ENCODE results near the gene HCN3. TPM values are rescaled to one million over a fixed set of nuclear protein-coding genes. Genes with fewer than 3 reads are reported as not detected.

HCN3 gene
- total and polyA plus RNA-seq, 3 experiments from 2014 or later = 0.18 to 3.7 (median 3.2) TPM

DNA sequence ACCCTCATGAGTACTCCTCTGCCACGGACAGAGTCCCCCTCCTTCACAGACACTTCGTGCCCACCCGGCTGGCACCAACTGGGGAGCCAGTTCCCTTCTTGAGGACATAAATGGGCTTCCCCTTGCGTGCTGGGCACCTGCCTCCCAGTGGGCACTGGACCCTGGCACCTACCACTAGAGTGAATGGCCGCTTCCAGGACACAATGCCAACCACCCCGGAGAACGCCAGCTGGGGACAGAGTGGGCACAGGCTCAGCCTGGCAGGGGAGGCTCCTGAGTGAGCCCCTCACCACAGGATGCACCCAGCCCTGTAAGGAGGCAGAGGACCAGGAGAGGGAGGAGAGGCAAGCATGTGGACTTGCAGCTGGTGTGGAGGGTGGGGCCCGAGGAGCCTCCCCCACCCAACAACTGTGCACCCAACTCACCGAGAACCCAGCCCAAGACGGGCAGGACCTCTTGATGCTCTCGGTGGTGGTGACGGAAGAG lies 23.0 kb upstream of the HCN3 start:
- H3K36me3 Mint-ChIP-seq = peaks cover 6 to 26% (median 8%) of the 10 kb centered on the region in 3 donors
- POLR2A ChIA-PET = interaction anchor here (0.6 kb wide), 1 partner anchor 62 kb away, joined by 6 read pairs; no protein-coding TSS in a partner anchor

DNA sequence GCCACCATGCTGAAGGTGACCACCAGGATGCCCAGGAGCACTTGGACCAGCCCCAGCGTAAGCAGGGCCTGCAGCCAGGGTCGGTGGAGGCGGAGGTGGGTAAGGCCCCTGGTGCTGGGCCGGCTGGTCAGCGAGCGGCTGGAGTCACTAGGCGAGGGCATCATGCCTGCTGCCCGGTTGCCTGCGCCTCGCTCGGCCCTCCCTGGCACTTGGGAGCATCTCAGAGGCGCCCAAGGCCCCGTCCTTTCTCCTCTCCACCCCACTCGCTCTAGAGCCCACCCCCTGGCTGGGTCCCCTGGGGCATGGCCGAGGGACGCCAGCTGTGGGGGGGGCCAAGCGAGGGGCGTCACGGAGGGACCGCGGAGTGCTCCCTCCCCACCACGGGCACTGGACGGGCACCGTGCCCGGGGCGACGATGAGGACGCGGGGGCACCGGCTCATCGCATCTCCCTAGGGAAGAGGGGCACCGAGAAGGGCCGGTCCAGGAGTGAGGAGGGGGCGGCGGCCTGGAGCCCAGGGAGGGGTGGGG lies 22.5 kb upstream of the HCN3 start:
- Mint-ChIP-seq H3K4me3 (peak overlapping the region in 6 of 7 donors; percentile 75 to 91 (median 82)), H3K4me1 (peaks cover 26 to 39% (median 38%) of the 10 kb centered on the region in 3 donors), H3K27ac (peak overlapping the region in 4 of 8 donors; percentile 38 to 70 (median 54)), H3K9me3 (no peaks in the 10 kb centered on the region), H3K27me3 (no peaks in the 10 kb centered on the region), H3K36me3 (peaks cover 6 to 28% (median 8%) of the 10 kb centered on the region in 3 donors)
- peaks cover 11% of the 10 kb centered on the region for H3K36me3 ChIP-seq (ENCODE audit: insufficient read depth, low read length)
- no peak for DNase-seq
- H3K4me1 ChIP-seq (ENCODE audit: insufficient read depth, low read length) = peaks cover 7% of the 10 kb centered on the region
- H3K4me3 ChIP-seq (ENCODE audit: low read length) = peak overlapping the region; percentile 49
- ChIA-PET POLR2A (interaction anchor here (0.6 kb wide), 1 partner anchor 62 kb away, joined by 6 read pairs; no protein-coding TSS in a partner anchor), CTCF (interaction anchor here (1.0 kb wide), 1 partner anchor 48 kb away, joined by 4 read pairs; the partner anchor contains the start of gene THBS3)
- H3K27ac ChIP-seq (ENCODE audit: low read depth, low read length) = no peak overlapping the region
- H3K27me3 ChIP-seq (ENCODE audit: insufficient read depth, low read length, poor library complexity, severe bottlenecking) = no peaks in the 10 kb centered on the region
- no peaks in the 10 kb centered on the region for H3K9me3 ChIP-seq (ENCODE audit: low read length)

More for the DNA sequence above, 23.0 kb upstream of the HCN3 start:
- Histone ChIP-seq H3K27me3 (ENCODE audit: insufficient read depth, low read length, poor library complexity, severe bottlenecking) (no peaks in the 10 kb centered on the region), H3K36me3 (ENCODE audit: insufficient read depth, low read length) (peaks cover 11% of the 10 kb centered on the region), H3K4me1 (ENCODE audit: insufficient read depth, low read length) (peaks cover 7% of the 10 kb centered on the region), H3K27ac (ENCODE audit: low read depth, low read length) (peak overlapping the region; percentile 51), H3K9me3 (ENCODE audit: low read length) (no peaks in the 10 kb centered on the region), H3K4me3 (ENCODE audit: low read length) (no peak overlapping the region)
- Mint-ChIP-seq H3K4me3 (peak overlapping the region; percentile 44 to 91 (median 77)), H3K27me3 (no peaks in the 10 kb centered on the region), H3K27ac (peak overlapping the region in 6 of 8 donors; percentile 38 to 80 (median 70)), H3K4me1 (peaks cover 26 to 39% (median 38%) of the 10 kb centered on the region in 3 donors), H3K9me3 (no peaks in the 10 kb centered on the region)
- CTCF ChIA-PET = interaction anchor here (7.1 kb wide), 1 partner anchor 6 kb away, joined by 79 read pairs; the partner anchor contains the start of gene SCAMP3
- DNase-seq = no peak

DNA sequence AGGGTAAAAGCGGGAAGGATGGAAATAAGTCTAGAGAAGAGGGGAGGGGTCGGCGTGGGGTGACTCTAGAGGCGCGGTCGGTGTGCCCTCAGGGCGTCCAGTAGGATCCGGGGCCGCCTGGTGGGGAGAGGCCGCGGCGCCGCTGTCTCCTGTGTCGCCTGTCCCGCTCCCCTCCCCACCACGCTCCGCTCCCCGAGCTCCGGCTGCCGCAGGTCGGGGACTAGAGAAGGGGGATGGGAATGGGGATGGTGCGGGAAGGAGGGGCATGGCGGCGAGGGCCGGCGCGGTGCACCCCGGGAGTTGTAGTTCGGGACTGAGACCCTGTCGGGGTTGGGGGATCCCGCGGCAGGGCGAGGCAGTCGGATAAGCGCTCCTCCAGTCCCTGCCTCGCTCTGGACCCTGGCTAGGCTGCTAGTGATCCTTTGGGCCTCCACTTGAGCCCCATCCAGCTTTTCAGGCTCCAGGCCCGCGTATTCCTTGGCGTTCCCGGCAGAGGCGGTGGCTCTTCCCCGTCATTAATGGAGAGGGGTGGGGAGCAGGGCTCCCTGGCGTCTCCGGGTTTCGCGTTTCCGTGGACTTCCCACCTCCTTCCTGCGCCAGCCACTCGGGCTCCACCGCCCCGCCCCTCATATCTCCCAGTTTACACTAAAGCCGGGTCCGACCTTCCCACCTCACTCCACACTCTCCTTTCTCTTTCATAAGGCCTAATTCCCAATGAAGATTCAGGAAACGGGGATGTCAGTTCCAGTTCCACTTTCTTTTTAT lies 21.8 kb upstream of the HCN3 start, which contains the start of gene ENTREP3:
Gene ENTREP3 (minus strand): TSS at position 241 of the 765 bp plus-strand sequence. CDS start 606 bp downstream, outside the sequence.
- Mint-ChIP-seq H3K4me3 (peak within 1 kb of the TSS; percentile 68 to 91 (median 80)), H3K9me3 (no peaks in the 10 kb centered on the region), H3K4me1 (peaks cover 30 to 42% (median 42%) of the 10 kb centered on the region in 3 donors), H3K27me3 (no peaks in the 10 kb centered on the region), H3K36me3 (peaks cover 8 to 32% (median 9%) of the 10 kb centered on the region in 3 donors), H3K27ac (peak within 1 kb of the TSS; percentile 38 to 80 (median 69))
- H3K4me3 ChIP-seq (ENCODE audit: low read length) = peak within 1 kb of the TSS; percentile 49
- H3K4me1 ChIP-seq (ENCODE audit: insufficient read depth, low read length) = peaks cover 11% of the 10 kb centered on the region
- ChIA-PET POLR2A (no interaction called here), CTCF (interaction anchor here (1.0 to 2.1 kb wide), 2 partner anchors 48 to 68 kb away, joined by 4 to 6 read pairs; partner anchors contain the start of gene THBS3)
- H3K36me3 ChIP-seq (ENCODE audit: insufficient read depth, low read length) = peaks cover 11% of the 10 kb centered on the region
- H3K9me3 ChIP-seq (ENCODE audit: low read length) = no peaks in the 10 kb centered on the region
- peak; percentile 58 to 79 (median 68) for DNase-seq
- peak within 1 kb of the TSS; percentile 51 for H3K27ac ChIP-seq (ENCODE audit: low read depth, low read length)
- H3K27me3 ChIP-seq (ENCODE audit: insufficient read depth, low read length, poor library complexity, severe bottlenecking) = no peaks in the 10 kb centered on the region

DNA sequence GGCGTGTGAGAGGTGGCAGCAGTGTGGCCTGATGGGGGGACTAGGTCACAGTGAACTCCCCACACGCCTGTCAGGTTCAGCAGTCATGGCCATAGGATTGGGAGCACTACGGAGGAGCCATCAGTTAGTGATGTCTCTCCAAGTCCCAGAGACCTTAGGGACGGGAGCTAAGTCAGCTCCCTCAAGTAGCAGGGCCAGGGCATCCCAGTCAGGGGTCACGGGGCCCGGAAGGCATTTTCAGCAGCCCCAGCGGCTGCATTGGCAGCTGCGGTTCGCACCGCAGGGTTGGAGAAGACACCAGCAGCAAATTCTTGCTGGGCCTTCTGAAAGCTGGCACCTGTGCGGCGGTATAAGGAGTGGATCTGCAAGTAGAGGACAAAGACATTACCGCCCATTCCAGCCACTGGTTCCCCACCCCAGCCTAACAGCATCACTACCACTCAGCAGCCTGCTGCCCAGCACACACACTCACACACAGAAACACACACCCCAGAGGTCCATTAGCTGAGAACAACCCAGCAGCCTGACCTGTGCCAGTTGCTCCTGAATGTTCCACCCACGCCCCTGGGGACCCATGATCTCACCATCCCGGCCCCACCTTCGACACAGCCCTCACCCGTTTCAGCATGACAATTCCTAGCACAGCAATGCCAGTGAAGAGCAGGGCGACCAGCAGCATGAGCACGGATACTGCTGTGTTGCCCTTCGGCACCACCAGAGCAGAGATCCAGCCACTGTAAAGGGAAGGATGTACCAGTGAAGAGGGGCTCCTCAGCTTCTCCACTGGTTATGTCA lies 21.0 kb upstream of the HCN3 start:
- no peak overlapping the region for H3K4me3 ChIP-seq (ENCODE audit: low read length)
- peak overlapping the region in 3 of 8 donors; percentile 29 to 62 (median 38) for H3K27ac Mint-ChIP-seq

DNA sequence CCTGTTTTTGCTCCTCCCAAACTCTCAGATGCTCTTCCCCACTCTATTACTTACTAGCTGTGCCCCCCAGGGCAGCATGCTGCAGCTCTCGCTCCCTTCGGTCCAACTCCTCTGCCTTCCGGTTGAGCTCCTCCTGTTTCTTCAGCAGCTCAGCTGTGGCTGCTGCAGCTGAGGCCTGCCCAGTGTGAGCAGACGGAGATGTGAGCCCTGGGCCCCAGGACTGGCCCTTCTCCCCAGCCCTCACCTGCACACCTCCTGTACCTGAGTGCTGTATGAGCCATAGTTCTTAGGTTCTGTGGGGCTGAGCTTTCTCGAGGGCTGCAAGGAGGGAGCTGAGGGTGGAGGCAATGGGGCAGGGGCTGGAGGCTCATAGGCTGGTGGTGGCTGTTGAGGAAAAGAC lies 17.0 kb upstream of the HCN3 start:
- Mint-ChIP-seq H3K36me3 (peaks cover 8 to 75% (median 15%) of the 10 kb centered on the region in 3 donors), H3K4me3 (peak overlapping the region; percentile 6 to 100 (median 97)), H3K9me3 (no peaks in the 10 kb centered on the region), H3K4me1 (peaks cover 41 to 60% (median 49%) of the 10 kb centered on the region in 3 donors), H3K27me3 (no peaks in the 10 kb centered on the region), H3K27ac (peak overlapping the region in 2 of 8 donors; percentile 75 to 77)
- ChIA-PET POLR2A (no interaction called here), CTCF (interaction anchor here (1.1 to 4.4 kb wide), 5 partner anchors 9 to 87 kb away, joined by 3 to 79 read pairs (median 4); partner anchors contain the start of genes CLK2, KRTCAP2 and TRIM46)
- no peak for DNase-seq
- no peak overlapping the region for H3K27ac ChIP-seq (ENCODE audit: low read depth, low read length)
- no peak overlapping the region for H3K4me3 ChIP-seq (ENCODE audit: low read length)
- H3K36me3 ChIP-seq (ENCODE audit: insufficient read depth, low read length) = peaks cover 33% of the 10 kb centered on the region
- H3K27me3 ChIP-seq (ENCODE audit: insufficient read depth, low read length, poor library complexity, severe bottlenecking) = no peaks in the 10 kb centered on the region
- peaks cover 29% of the 10 kb centered on the region for H3K4me1 ChIP-seq (ENCODE audit: insufficient read depth, low read length)
- H3K9me3 ChIP-seq (ENCODE audit: low read length) = no peaks in the 10 kb centered on the region

More for the DNA sequence above, 21.0 kb upstream of the HCN3 start:
- no peak for DNase-seq
- H3K27ac ChIP-seq (ENCODE audit: low read depth, low read length) = no peak overlapping the region
- H3K4me1 ChIP-seq (ENCODE audit: insufficient read depth, low read length) = peaks cover 19% of the 10 kb centered on the region
- Mint-ChIP-seq H3K27me3 (no peaks in the 10 kb centered on the region), H3K4me1 (peaks cover 32 to 44% (median 43%) of the 10 kb centered on the region in 3 donors), H3K9me3 (no peaks in the 10 kb centered on the region), H3K36me3 (peaks cover 8 to 38% (median 9%) of the 10 kb centered on the region in 3 donors), H3K4me3 (peak overlapping the region; percentile 65 to 84 (median 75))
- H3K27me3 ChIP-seq (ENCODE audit: insufficient read depth, low read length, poor library complexity, severe bottlenecking) = no peaks in the 10 kb centered on the region
- ChIA-PET POLR2A (interaction anchor here (1.1 kb wide), 1 partner anchor 11 kb away, joined by 3 read pairs; no protein-coding TSS in a partner anchor), CTCF (interaction anchor here (0.5 to 2.1 kb wide), 2 partner anchors 17 to 68 kb away, joined by 3 to 6 read pairs; partner anchors contain the start of gene CLK2)
- H3K9me3 ChIP-seq (ENCODE audit: low read length) = no peaks in the 10 kb centered on the region
- H3K36me3 ChIP-seq (ENCODE audit: insufficient read depth, low read length) = peaks cover 11% of the 10 kb centered on the region

DNA sequence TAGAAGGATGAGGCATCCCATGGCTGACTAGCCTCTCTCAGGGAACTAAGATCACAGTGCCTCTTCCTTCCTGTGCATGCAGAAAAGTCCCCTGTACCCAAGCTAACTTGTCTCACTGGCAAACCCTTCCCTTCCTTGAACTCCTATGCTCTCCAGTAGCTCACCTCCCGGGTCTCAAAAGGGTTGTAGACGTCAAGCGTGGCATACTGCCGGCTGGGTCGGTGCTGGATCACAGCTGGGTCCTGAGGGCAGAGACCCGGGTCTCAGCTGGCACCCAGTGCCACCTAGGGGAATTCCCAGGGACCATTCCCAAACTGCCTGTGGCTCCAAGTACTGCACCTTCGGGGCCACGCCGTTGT lies 15.8 kb upstream of the HCN3 start:
- peak in 1 of 5 donors; percentile 11 for DNase-seq
- peaks cover 8 to 79% (median 15%) of the 10 kb centered on the region in 3 donors for H3K36me3 Mint-ChIP-seq
- H3K27ac Mint-ChIP-seq = peak overlapping the region; percentile 80 to 99 (median 98)
- ChIA-PET POLR2A (interaction anchor here (0.5 to 2.4 kb wide), 10 partner anchors 10 to 1060 kb away, joined by 3 to 25 read pairs (median 3); partner anchors contain the start of genes ASH1L, CLK2 and MSTO1), CTCF (interaction anchor here (1.2 to 4.4 kb wide), 5 partner anchors 11 to 89 kb away, joined by 3 to 79 read pairs (median 6); partner anchors contain the start of genes CLK2 and KRTCAP2)
- peaks cover 36 to 51% (median 42%) of the 10 kb centered on the region in 3 donors for H3K4me1 Mint-ChIP-seq
- H3K9me3 Mint-ChIP-seq = no peaks in the 10 kb centered on the region
- no peaks in the 10 kb centered on the region for H3K27me3 ChIP-seq (ENCODE audit: insufficient read depth, low read length, poor library complexity, severe bottlenecking)
- H3K27me3 Mint-ChIP-seq = no peaks in the 10 kb centered on the region
- H3K27ac ChIP-seq (ENCODE audit: low read depth, low read length) = peak overlapping the region; percentile 82
- peaks cover 42% of the 10 kb centered on the region for H3K36me3 ChIP-seq (ENCODE audit: insufficient read depth, low read length)
- H3K4me1 ChIP-seq (ENCODE audit: insufficient read depth, low read length) = peaks cover 22% of the 10 kb centered on the region
- H3K4me3 Mint-ChIP-seq = peak overlapping the region; percentile 95 to 100 (median 99)
- H3K9me3 ChIP-seq (ENCODE audit: low read length) = no peaks in the 10 kb centered on the region
- H3K4me3 ChIP-seq (ENCODE audit: low read length) = peak overlapping the region; percentile 99

Data from CD8-positive, alpha-beta memory T cell (primary cell).